ENCODE measurements around the gene ZNF804B.

Gene ZNF804B

GRCh38 chr7:88929719-88930118, 170.2 kb downstream of the ZNF804B start:
- no peak overlapping the region for H3K4me3 ChIP-seq (ENCODE audit: low read depth, low read length)
- H3K9me3 ChIP-seq (ENCODE audit: control insufficient read depth, insufficient read depth, low read depth, low read length), result no peaks in the 10 kb centered on the region
- no peak overlapping the region for H3K27ac ChIP-seq (ENCODE audit: extremely low read depth, low read depth, low read length)
- no peaks in the 10 kb centered on the region for H3K36me3 ChIP-seq (ENCODE audit: control insufficient read depth in 2 of 2, insufficient read depth in 1 of 2, low read length in 2 of 2)
- CTCF ChIA-PET, result no interaction called here
- POLR2A ChIA-PET, result no interaction called here
- no peaks in the 10 kb centered on the region for H3K4me1 ChIP-seq (ENCODE audit: control insufficient read depth, insufficient read depth, low read length)
- no peak for TF ChIP-seq SALL2 (tag by site-specific recombination; IDR thresholded peaks at IDR 0.05; ENCODE audit: borderline replicate concordance)
- TF ChIP-seq ZNF121 (tag by site-specific recombination; IDR thresholded peaks at IDR 0.05), result no peak
- TF ChIP-seq ZNF174 (tag by site-specific recombination; IDR thresholded peaks at IDR 0.05), result no peak
- no peak for TF ChIP-seq ZNF146 (tag by site-specific recombination; IDR thresholded peaks at IDR 0.05)
- no peak for TF ChIP-seq ZNF223 (tag by site-specific recombination; IDR thresholded peaks at IDR 0.05)
- no peak for TF ChIP-seq ZNF426 (tag by site-specific recombination; IDR thresholded peaks at IDR 0.05)
- TF ChIP-seq ZNF596 (tag by site-specific recombination; IDR thresholded peaks at IDR 0.05), result no peak
- TF ChIP-seq SP3 (tag by site-specific recombination; IDR thresholded peaks at IDR 0.05), result no peak
- TF ChIP-seq ZSCAN23 (tag by site-specific recombination; IDR thresholded peaks at IDR 0.05), result no peak
- no peak for TF ChIP-seq ZNF423 (tag by site-specific recombination; IDR thresholded peaks at IDR 0.05)
- TF ChIP-seq, protein P1, sequence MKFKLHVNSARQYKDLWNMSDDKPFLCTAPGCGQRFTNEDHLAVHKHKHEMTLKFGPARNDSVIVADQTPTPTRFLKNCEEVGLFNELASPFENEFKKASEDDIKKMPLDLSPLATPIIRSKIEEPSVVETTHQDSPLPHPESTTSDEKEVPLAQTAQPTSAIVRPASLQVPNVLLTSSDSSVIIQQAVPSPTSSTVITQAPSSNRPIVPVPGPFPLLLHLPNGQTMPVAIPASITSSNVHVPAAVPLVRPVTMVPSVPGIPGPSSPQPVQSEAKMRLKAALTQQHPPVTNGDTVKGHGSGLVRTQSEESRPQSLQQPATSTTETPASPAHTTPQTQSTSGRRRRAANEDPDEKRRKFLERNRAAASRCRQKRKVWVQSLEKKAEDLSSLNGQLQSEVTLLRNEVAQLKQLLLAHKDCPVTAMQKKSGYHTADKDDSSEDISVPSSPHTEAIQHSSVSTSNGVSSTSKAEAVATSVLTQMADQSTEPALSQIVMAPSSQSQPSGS (tag by site-specific recombination; IDR thresholded peaks at IDR 0.05; ENCODE audit: low read depth), result no peak
- TF ChIP-seq ZFP41 (tag by site-specific recombination; IDR thresholded peaks at IDR 0.05; ENCODE audit: borderline replicate concordance), result no peak
- no peak for TF ChIP-seq ZNF449 (tag by site-specific recombination; IDR thresholded peaks at IDR 0.05)
- TF ChIP-seq, protein P2, sequence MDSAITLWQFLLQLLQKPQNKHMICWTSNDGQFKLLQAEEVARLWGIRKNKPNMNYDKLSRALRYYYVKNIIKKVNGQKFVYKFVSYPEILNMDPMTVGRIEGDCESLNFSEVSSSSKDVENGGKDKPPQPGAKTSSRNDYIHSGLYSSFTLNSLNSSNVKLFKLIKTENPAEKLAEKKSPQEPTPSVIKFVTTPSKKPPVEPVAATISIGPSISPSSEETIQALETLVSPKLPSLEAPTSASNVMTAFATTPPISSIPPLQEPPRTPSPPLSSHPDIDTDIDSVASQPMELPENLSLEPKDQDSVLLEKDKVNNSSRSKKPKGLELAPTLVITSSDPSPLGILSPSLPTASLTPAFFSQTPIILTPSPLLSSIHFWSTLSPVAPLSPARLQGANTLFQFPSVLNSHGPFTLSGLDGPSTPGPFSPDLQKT (IDR thresholded peaks at IDR 0.05; ENCODE audit: borderline replicate concordance, low read depth, low read length), result no peak

GRCh38 chr7:88933285-88933684, 173.8 kb downstream of the ZNF804B start:
- Histone ChIP-seq H3K36me3 (ENCODE audit: control insufficient read depth in 2 of 2, insufficient read depth in 1 of 2, low read length in 2 of 2) (no peaks in the 10 kb centered on the region), H3K4me1 (ENCODE audit: control insufficient read depth, insufficient read depth, low read length) (no peaks in the 10 kb centered on the region), H3K27ac (ENCODE audit: extremely low read depth, low read depth, low read length) (no peak overlapping the region), H3K4me3 (ENCODE audit: low read depth, low read length) (no peak overlapping the region), H3K9me3 (ENCODE audit: control insufficient read depth, insufficient read depth, low read depth, low read length) (no peaks in the 10 kb centered on the region)
- ChIA-PET CTCF (no interaction called here), POLR2A (no interaction called here)
- TF ChIP-seq ZNF354C (tag by site-specific recombination; IDR thresholded peaks at IDR 0.05; ENCODE audit: borderline replicate concordance, low read depth) (no peak), PRDM4 (tag by site-specific recombination; IDR thresholded peaks at IDR 0.05) (no peak), ZNF521 (tag by site-specific recombination; IDR thresholded peaks at IDR 0.05) (no peak), ZNF19 (tag by site-specific recombination; IDR thresholded peaks at IDR 0.05; ENCODE audit: low read depth) (no peak), ZNF629 (tag by site-specific recombination; IDR thresholded peaks at IDR 0.05) (no peak), INSM2 (tag by site-specific recombination; IDR thresholded peaks at IDR 0.05) (no peak), ZNF138 (tag by site-specific recombination; IDR thresholded peaks at IDR 0.05; ENCODE audit: borderline replicate concordance) (no peak)
- TF ChIP-seq, protein P3, sequence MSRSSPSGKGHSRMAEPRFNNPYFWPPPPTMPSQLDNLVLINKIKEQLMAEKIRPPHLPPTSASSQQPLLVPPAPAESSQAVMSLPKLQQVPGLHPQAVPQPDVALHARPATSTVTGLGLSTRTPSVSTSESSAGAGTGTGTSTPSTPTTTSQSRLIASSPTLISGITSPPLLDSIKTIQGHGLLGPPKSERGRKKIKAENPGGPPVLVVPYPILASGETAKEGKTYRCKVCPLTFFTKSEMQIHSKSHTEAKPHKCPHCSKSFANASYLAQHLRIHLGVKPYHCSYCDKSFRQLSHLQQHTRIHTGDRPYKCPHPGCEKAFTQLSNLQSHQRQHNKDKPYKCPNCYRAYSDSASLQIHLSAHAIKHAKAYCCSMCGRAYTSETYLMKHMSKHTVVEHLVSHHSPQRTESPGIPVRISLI (tag by site-specific recombination; IDR thresholded peaks at IDR 0.05), result no peak
- TF ChIP-seq, protein P4, sequence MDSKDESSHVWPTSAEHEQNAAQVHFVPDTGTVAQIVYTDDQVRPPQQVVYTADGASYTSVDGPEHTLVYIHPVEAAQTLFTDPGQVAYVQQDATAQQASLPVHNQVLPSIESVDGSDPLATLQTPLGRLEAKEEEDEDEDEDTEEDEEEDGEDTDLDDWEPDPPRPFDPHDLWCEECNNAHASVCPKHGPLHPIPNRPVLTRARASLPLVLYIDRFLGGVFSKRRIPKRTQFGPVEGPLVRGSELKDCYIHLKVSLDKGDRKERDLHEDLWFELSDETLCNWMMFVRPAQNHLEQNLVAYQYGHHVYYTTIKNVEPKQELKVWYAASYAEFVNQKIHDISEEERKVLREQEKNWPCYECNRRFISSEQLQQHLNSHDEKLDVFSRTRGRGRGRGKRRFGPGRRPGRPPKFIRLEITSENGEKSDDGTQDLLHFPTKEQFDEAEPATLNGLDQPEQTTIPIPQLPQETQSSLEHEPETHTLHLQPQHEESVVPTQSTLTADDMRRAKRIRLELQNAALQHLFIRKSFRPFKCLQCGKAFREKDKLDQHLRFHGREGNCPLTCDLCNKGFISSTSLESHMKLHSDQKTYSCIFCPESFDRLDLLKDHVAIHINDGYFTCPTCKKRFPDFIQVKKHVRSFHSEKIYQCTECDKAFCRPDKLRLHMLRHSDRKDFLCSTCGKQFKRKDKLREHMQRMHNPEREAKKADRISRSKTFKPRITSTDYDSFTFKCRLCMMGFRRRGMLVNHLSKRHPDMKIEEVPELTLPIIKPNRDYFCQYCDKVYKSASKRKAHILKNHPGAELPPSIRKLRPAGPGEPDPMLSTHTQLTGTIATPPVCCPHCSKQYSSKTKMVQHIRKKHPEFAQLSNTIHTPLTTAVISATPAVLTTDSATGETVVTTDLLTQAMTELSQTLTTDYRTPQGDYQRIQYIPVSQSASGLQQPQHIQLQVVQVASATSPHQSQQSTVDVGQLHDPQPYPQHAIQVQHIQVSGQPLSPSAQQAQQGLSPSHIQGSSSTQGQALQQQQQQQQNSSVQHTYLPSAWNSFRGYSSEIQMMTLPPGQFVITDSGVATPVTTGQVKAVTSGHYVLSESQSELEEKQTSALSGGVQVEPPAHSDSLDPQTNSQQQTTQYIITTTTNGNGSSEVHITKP (tag by site-specific recombination; IDR thresholded peaks at IDR 0.05), result no peak

Measured in HEK293 (cell line).